T-helper 22 cell (primary cell): Measurements from ENCODE around the gene NEK6.

ENCODE experiments used
- DNase-seq: peaks from one replicate; pipeline ENCODE4 v3.0.0-alpha.2; 2020; ENCODE audit warnings: low read depth

Gene NEK6

GRCh38 chr9:124279531-124280175 lies 21.9 kb downstream of the NEK6 start:
- DNase-seq: no peak

- no peak for DNase-seq
Measured at GRCh38 chr9:124280176-124280691, 22.5 kb downstream of the NEK6 start.

- no peak for DNase-seq
Measured at GRCh38 chr9:124281931-124282371, 24.2 kb downstream of the NEK6 start.

GRCh38 chr9:124282442-124283227 lies 24.9 kb downstream of the NEK6 start:
- DNase-seq: no peak

GRCh38 chr9:124283228-124283814 lies 25.6 kb downstream of the NEK6 start:
- DNase-seq: no peak

GRCh38 chr9:124284237-124284831 lies 26.6 kb downstream of the NEK6 start:
- no peak for DNase-seq

- DNase-seq: no peak
Measured at GRCh38 chr9:124284940-124285441, 27.2 kb downstream of the NEK6 start.

- DNase-seq: no peak
Measured at GRCh38 chr9:124285490-124285889, 27.7 kb downstream of the NEK6 start.

GRCh38 chr9:124285903-124286291 lies 28.1 kb downstream of the NEK6 start:
- DNase-seq: no peak

- no peak for DNase-seq
Measured at GRCh38 chr9:124286292-124286931, 28.7 kb downstream of the NEK6 start.

- DNase-seq: no peak
Measured at GRCh38 chr9:124290053-124290591, 32.4 kb downstream of the NEK6 start.

- no peak for DNase-seq
Measured at GRCh38 chr9:124290743-124291554, 33.2 kb downstream of the NEK6 start.

GRCh38 chr9:124291801-124292396 lies 34.1 kb downstream of the NEK6 start:
- DNase-seq: no peak

- no peak for DNase-seq
Measured at GRCh38 chr9:124292696-124293593, 35.2 kb downstream of the NEK6 start.

- no peak for DNase-seq
Measured at GRCh38 chr9:124293718-124294506, 36.2 kb downstream of the NEK6 start.

GRCh38 chr9:124295159-124295794 lies 37.5 kb downstream of the NEK6 start:
- no peak for DNase-seq

- DNase-seq: no peak
Measured at GRCh38 chr9:124296094-124296493, 38.3 kb downstream of the NEK6 start.
